ENCODE measurements around the gene WARS2.

Gene WARS2

DNA sequence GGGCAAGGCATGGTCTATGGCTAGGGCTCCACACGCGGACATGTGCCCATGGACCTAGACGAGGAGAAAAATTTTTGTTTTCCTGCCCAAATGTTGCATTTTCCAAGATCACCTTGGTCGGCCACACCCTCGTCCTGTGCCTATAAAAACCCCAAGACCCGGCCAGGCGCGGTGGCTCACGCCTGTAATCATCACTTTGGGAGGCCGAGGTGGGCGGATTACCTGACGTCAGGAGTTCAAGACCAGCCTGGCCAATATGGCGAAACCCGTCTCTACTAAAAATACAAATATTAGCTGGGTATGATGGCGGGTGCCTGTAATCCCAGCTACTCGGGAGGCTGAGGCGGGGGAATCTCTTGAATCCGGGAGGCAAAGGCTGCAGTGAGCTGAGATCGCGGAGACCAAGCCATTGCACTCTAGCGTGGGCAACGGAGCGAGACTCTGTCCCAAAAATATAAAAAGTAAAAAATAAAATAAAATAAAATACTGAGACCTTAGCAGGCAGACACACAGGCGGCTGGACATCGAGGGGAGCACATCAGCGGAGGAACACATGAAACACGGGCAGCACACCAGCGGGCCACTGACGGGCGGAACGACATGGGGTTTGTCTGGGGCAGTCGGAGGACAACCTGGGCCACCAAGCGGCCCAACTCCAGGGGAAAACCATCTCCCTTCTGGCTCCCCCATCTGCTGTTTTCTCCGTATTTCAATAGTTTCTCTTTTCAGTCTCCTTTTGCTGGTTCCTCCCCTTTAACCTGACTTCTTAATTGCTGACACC, 91.6 kb downstream of the WARS2 start:
- H3K9me3 ChIP-seq (ENCODE audit: insufficient read depth, low read length) = no peaks in the 10 kb centered on the region
- H3K27me3 ChIP-seq (ENCODE audit: insufficient read depth, insufficient read length) = no peaks in the 10 kb centered on the region
- TF ChIP-seq ZNF274 (IDR thresholded peaks at IDR 0.05; ENCODE audit: low read depth, low read length) (no peak), SUZ12 (IDR thresholded peaks at IDR 0.05; ENCODE audit: extremely low read depth, insufficient read depth, insufficient read length) (no peak), YY1 (IDR thresholded peaks at IDR 0.05; ENCODE audit: insufficient read depth, insufficient read length) (no peak)
- no peak overlapping the region for H3K4me3 ChIP-seq (ENCODE audit: insufficient read length, low read depth)
- peaks cover 10% of the 10 kb centered on the region for H3K36me3 ChIP-seq (ENCODE audit: insufficient read depth, insufficient read length, low read length)
- H3K9ac ChIP-seq (ENCODE audit: insufficient read length, low read depth) = no peak overlapping the region
- DNase-seq (ENCODE audit: low read depth, low spot score) = no peak
- no peaks in the 10 kb centered on the region for H3K4me1 ChIP-seq (ENCODE audit: insufficient read depth, insufficient read length)

DNA sequence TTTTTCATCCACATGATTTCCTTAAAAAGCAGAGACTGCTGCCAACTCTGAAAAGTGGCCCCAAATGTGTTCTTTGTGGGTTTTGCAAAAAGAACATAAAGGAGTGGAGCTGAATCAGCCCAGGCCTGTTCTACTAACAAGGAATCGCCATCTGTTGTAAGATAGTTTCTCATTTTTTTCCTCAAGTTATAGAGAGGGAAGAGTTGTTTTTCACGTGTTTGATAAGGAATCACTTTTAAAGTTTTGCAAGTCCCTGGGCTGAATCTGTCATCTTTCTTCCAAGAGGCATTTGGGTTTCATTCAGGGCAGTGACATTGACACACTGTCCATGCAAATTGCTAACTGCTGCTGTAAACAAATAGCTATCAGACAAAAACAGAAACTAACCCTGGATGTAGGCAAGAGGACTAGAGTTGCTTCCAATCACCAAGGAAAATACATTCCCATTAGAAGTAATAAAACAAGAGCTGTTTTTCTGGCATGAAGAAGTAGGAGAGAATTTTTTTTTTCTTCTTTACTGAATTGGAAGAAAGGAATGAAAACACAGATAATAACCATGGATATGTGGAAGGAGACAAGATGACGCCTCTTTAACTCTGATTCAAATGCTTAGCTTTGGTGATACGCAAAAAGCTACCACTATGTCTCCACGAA, 93.5 kb downstream of the WARS2 start:
- H3K4me1 ChIP-seq (ENCODE audit: insufficient read depth, insufficient read length) = no peaks in the 10 kb centered on the region
- H3K9ac ChIP-seq (ENCODE audit: insufficient read length, low read depth) = no peak overlapping the region
- H3K36me3 ChIP-seq (ENCODE audit: insufficient read depth, insufficient read length, low read length) = peaks cover 11% of the 10 kb centered on the region
- H3K9me3 ChIP-seq (ENCODE audit: insufficient read depth, low read length) = no peaks in the 10 kb centered on the region
- H3K27me3 ChIP-seq (ENCODE audit: insufficient read depth, insufficient read length) = no peaks in the 10 kb centered on the region
- DNase-seq (ENCODE audit: low read depth, low spot score) = no peak
- TF ChIP-seq SUZ12 (IDR thresholded peaks at IDR 0.05; ENCODE audit: extremely low read depth, insufficient read depth, insufficient read length) (no peak), YY1 (IDR thresholded peaks at IDR 0.05; ENCODE audit: insufficient read depth, insufficient read length) (no peak), ZNF274 (IDR thresholded peaks at IDR 0.05; ENCODE audit: low read depth, low read length) (no peak)
- no peak overlapping the region for H3K4me3 ChIP-seq (ENCODE audit: insufficient read length, low read depth)

DNA sequence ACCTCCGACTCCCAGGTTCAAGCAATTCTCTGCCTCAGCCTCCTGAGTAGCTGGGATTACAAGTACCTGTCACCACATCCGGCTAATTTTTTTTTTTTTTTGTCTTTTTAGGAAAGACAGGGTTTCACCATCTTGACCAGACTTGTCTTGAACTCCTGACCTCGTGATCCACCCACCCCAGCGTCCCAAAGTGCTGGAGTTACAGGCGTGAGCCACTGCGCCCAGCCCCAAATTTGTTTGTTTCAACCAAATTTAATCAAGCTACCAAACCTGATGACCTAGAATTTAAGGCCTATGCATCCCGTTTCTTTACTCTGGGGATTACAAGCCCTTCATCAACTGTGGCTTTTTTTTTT, 94.0 kb downstream of the WARS2 start:
- no peak overlapping the region for H3K9ac ChIP-seq (ENCODE audit: insufficient read length, low read depth)
- DNase-seq (ENCODE audit: low read depth, low spot score) = no peak
- peaks cover 13% of the 10 kb centered on the region for H3K36me3 ChIP-seq (ENCODE audit: insufficient read depth, insufficient read length, low read length)
- no peak for TF ChIP-seq SUZ12 (IDR thresholded peaks at IDR 0.05; ENCODE audit: extremely low read depth, insufficient read depth, insufficient read length)
- no peak for TF ChIP-seq YY1 (IDR thresholded peaks at IDR 0.05; ENCODE audit: insufficient read depth, insufficient read length)
- no peak for TF ChIP-seq ZNF274 (IDR thresholded peaks at IDR 0.05; ENCODE audit: low read depth, low read length)
- H3K4me1 ChIP-seq (ENCODE audit: insufficient read depth, insufficient read length) = no peaks in the 10 kb centered on the region
- H3K4me3 ChIP-seq (ENCODE audit: insufficient read length, low read depth) = no peak overlapping the region
- no peaks in the 10 kb centered on the region for H3K9me3 ChIP-seq (ENCODE audit: insufficient read depth, low read length)
- no peaks in the 10 kb centered on the region for H3K27me3 ChIP-seq (ENCODE audit: insufficient read depth, insufficient read length)

DNA sequence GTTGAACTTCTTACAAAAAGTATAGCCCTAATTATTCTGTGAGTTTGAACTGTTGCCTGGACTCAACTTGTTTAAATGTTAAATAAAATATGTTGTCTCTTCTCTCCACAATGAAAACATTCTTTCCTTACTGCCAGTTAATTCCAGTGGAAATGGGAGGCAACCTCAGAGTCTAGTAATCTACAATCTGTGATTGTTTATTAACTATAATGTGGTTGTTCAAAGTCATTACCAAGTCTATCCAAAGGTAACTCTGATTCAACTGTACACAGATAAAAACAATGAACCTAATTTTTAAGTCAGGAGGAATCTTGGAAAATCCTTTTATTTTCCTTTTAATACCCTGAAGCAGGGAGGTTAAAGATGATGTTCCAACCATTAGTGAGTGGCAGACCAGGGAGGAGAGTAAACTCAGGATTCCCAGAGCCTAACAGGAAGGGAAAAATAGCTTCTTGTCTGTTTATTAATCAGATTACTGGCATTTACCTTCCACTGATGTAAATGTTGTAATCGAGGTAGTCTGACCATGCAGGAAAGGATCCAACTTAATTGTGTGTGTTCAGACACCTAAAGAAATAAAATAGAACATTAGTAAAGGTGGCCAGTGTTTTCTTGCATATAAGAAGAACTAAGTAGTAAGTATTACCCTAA, 95.2 kb downstream of the WARS2 start:
- no peaks in the 10 kb centered on the region for H3K27me3 ChIP-seq (ENCODE audit: insufficient read depth, insufficient read length)
- H3K4me1 ChIP-seq (ENCODE audit: insufficient read depth, insufficient read length) = no peaks in the 10 kb centered on the region

DNA sequence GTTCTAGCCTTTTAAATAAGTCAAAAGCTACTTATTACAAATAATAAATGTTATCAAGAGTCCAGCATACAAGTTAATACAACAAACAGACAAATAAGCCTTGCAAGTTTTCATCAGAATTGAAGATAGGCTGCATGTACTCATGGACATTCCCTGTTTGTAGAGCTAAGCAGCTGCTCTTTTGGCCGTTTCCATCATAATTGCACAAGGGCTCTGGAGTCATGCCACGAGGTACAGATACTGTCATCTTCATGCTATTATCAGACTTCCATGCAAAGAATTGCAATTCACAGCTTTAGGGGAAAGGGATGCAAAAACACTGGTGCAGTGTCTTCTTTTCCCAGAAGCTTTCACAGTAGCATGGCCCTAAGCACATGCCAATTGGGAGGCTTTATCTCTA, 99.5 kb downstream of the WARS2 start:
- Histone ChIP-seq H3K9ac (ENCODE audit: insufficient read length, low read depth) (no peak overlapping the region), H3K4me1 (ENCODE audit: insufficient read depth, insufficient read length) (no peaks in the 10 kb centered on the region), H3K36me3 (ENCODE audit: insufficient read depth, insufficient read length, low read length) (peaks cover 13% of the 10 kb centered on the region), H3K4me3 (ENCODE audit: insufficient read length, low read depth) (no peak overlapping the region), H3K9me3 (ENCODE audit: insufficient read depth, low read length) (no peaks in the 10 kb centered on the region), H3K27me3 (ENCODE audit: insufficient read depth, insufficient read length) (no peaks in the 10 kb centered on the region)
- DNase-seq (ENCODE audit: low read depth, low spot score) = no peak
- TF ChIP-seq ZNF274 (IDR thresholded peaks at IDR 0.05; ENCODE audit: low read depth, low read length) (no peak), SUZ12 (IDR thresholded peaks at IDR 0.05; ENCODE audit: extremely low read depth, insufficient read depth, insufficient read length) (no peak), YY1 (IDR thresholded peaks at IDR 0.05; ENCODE audit: insufficient read depth, insufficient read length) (no peak)

More for the DNA sequence above, 95.2 kb downstream of the WARS2 start:
- H3K9me3 ChIP-seq (ENCODE audit: insufficient read depth, low read length) = no peaks in the 10 kb centered on the region
- H3K4me3 ChIP-seq (ENCODE audit: insufficient read length, low read depth) = no peak overlapping the region
- no peak for TF ChIP-seq ZNF274 (IDR thresholded peaks at IDR 0.05; ENCODE audit: low read depth, low read length)
- DNase-seq (ENCODE audit: low read depth, low spot score) = no peak
- peaks cover 13% of the 10 kb centered on the region for H3K36me3 ChIP-seq (ENCODE audit: insufficient read depth, insufficient read length, low read length)
- H3K9ac ChIP-seq (ENCODE audit: insufficient read length, low read depth) = no peak overlapping the region

DNA sequence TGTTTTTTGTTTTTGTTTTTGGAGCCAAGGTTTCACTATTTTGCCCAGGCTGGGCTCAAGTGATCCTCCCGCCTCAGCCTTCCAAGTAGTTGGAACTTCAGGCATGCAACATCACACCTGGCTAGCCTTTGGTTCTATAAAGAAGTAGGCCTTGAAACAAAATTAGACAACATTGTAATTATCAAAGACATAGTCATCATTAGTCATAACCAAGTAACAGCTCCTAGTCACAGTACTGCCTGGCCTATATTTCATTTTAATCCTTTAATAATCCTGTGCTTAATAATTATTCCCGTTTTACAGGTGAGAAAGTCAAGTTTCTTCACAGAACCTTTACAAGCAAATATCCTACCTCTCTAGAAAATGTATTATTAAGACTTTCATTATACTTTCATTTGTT, 100.0 kb downstream of the WARS2 start:
- no peak for DNase-seq (ENCODE audit: low read depth, low spot score)
- Histone ChIP-seq H3K27me3 (ENCODE audit: insufficient read depth, insufficient read length) (no peaks in the 10 kb centered on the region), H3K9ac (ENCODE audit: insufficient read length, low read depth) (no peak overlapping the region), H3K36me3 (ENCODE audit: insufficient read depth, insufficient read length, low read length) (peaks cover 13% of the 10 kb centered on the region), H3K9me3 (ENCODE audit: insufficient read depth, low read length) (no peaks in the 10 kb centered on the region), H3K4me3 (ENCODE audit: insufficient read length, low read depth) (no peak overlapping the region), H3K4me1 (ENCODE audit: insufficient read depth, insufficient read length) (no peaks in the 10 kb centered on the region)
- TF ChIP-seq ZNF274 (IDR thresholded peaks at IDR 0.05; ENCODE audit: low read depth, low read length) = no peak
- TF ChIP-seq SUZ12 (IDR thresholded peaks at IDR 0.05; ENCODE audit: extremely low read depth, insufficient read depth, insufficient read length) = no peak
- no peak for TF ChIP-seq YY1 (IDR thresholded peaks at IDR 0.05; ENCODE audit: insufficient read depth, insufficient read length)

DNA sequence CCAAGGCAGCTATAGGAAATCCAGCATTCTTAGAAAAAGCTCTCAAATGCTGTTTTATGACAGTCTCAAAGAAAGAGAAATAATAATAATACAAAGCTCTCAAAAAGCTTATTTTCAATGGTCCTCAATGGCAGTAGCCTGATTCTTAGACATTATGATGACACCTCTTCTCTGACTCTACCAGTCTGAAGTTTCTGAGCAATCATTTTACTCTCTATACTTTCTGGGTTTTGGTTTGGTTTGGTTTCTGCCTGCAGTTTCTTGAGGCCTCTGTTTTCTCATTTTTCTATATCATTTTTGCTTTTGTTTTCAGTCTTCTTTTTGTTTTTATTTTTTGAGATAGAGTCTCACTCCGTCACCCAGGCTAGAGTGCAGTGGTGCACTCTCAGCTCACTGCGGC, 102.1 kb downstream of the WARS2 start:
- H3K9ac ChIP-seq (ENCODE audit: insufficient read length, low read depth) = no peak overlapping the region
- no peaks in the 10 kb centered on the region for H3K4me1 ChIP-seq (ENCODE audit: insufficient read depth, insufficient read length)
- TF ChIP-seq ZNF274 (IDR thresholded peaks at IDR 0.05; ENCODE audit: low read depth, low read length) = no peak
- no peak for TF ChIP-seq SUZ12 (IDR thresholded peaks at IDR 0.05; ENCODE audit: extremely low read depth, insufficient read depth, insufficient read length)
- TF ChIP-seq YY1 (IDR thresholded peaks at IDR 0.05; ENCODE audit: insufficient read depth, insufficient read length) = no peak
- H3K36me3 ChIP-seq (ENCODE audit: insufficient read depth, insufficient read length, low read length) = peaks cover 7% of the 10 kb centered on the region
- H3K9me3 ChIP-seq (ENCODE audit: insufficient read depth, low read length) = no peaks in the 10 kb centered on the region
- DNase-seq (ENCODE audit: low read depth, low spot score) = no peak
- H3K4me3 ChIP-seq (ENCODE audit: insufficient read length, low read depth) = no peak overlapping the region
- no peaks in the 10 kb centered on the region for H3K27me3 ChIP-seq (ENCODE audit: insufficient read depth, insufficient read length)
